ENCODE measurements around the gene CLDN19.

The CLDN19 gene

DNA sequence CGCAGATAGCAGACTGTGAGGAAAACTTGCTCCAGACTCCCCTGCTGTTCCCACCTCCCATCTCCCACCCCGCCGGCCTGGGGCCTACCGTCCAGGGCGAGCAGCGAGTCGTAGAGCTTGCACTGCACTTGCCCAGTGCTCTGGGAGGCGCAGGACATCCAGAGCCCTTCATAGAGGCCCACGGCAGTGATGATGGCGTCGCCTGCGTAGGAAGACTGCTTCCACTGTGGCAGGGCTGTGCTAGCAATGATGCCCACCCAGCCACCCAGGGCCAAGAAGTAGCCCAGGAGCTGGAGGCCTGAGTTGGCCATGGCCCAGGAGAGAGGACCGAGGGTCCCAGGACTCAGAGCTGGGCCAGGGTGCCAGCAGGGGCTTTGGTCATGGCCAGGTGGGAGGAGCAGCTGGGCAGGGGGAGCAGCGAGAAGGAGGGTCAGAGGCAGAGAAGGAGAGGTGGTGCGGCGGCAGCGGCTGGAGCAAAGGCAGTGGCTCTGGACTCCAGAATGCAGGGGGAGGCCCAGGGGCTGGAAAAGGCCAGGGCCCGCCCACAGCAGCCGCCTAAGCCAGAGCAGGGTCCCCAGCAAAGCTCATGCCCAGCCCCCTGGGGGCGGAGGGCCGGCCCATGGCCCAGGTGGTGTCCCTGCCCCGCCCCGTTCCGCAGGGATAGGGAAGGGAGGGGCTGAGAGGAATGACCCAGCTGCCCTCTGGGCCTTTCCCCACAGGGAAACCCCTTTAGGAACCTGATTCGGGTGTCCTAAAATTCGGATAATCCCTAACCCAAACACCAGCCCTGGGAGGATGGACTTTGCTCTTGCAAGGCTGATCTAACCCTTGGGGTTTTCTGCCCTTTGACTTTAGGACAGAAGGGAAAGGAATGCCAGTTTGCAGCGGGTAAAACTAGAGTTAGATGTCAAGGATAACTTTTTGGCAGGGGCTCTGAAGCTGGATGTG is at the start of gene CLDN19:
TSS of gene CLDN19 (minus strand) at position 484 of the 948 bp plus-strand sequence. CDS start at position 311, 173 bp downstream.
- TF ChIP-seq, protein P1, sequence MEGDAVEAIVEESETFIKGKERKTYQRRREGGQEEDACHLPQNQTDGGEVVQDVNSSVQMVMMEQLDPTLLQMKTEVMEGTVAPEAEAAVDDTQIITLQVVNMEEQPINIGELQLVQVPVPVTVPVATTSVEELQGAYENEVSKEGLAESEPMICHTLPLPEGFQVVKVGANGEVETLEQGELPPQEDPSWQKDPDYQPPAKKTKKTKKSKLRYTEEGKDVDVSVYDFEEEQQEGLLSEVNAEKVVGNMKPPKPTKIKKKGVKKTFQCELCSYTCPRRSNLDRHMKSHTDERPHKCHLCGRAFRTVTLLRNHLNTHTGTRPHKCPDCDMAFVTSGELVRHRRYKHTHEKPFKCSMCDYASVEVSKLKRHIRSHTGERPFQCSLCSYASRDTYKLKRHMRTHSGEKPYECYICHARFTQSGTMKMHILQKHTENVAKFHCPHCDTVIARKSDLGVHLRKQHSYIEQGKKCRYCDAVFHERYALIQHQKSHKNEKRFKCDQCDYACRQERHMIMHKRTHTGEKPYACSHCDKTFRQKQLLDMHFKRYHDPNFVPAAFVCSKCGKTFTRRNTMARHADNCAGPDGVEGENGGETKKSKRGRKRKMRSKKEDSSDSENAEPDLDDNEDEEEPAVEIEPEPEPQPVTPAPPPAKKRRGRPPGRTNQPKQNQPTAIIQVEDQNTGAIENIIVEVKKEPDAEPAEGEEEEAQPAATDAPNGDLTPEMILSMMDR (IDR thresholded peaks at IDR 0.05) = no peak

GRCh38 chr1:42788021-42788420 is 48.0 kb upstream of the CLDN19 start:
- TF ChIP-seq, protein P1 (IDR thresholded peaks at IDR 0.05) = no peak

DNA sequence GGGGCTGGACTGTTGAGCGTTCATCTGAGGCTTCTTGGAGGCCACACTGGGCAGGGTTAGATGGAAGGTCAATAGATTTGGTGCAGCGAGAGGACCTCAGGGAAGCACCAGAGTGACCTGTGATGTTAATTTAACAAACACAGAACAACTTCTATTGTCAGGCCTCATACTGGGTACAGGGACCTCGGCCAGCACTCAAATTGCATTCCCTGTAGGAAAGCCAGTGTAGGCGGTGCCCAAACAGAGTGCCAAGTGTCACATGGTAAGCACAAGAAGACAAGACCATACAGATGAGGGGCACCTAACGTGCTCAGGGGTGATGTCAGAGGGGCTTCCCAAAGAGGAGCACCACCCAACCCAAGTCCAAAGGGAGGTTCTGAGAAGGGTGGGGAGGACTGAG is 46.1 kb upstream of the CLDN19 start:
- TF ChIP-seq, protein P1 (IDR thresholded peaks at IDR 0.05) = no peak

DNA sequence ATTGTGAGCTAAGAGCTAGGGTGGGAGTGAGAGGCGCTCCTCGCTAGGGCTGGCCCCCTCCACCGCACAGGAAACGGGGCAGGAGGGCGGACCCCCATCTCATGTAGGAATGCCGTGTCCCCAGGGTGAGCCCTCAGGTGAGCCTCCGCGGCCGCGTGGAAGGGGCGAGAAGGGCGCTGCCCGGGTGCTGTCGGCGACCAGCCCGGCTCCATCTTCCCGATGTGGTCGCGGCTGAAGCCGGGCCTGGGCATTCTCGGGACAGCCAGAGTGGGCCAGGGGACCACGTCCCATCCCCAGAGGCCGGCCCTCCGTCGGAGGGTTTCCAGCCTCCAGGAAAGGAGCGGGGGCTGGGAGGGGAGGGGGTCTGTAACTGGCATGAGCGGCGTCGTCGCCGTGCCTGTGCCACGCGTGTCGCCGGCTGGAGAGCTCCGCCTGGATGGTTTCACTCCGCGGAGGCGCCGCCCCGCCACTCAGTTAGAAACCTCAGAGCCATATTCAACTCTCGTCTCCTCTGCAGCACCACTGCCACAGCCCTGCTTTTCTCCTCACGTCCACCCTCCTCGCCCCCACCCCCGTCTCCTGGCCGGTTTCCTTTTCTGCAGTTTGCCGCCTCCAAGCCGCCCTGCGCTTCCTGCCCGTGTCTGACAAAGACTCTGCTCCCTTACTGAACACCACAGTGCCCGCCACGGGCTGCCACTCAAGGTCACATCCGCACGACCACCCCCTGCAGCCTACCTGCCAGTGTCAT is 45.1 kb upstream of the CLDN19 start, which contains the start of gene TMEM269:
TSS of gene TMEM269 (plus strand) at position 46 of the 748 bp plus-strand sequence. CDS start 4,903 bp downstream, outside the sequence.
- TF ChIP-seq, protein P1 (IDR thresholded peaks at IDR 0.05) = no peak

- TF ChIP-seq, protein P1 (IDR thresholded peaks at IDR 0.05) = no peak
These were observed 44.5 kb upstream of the CLDN19 start for GRCh38 chr1:42784547-42784945.

- TF ChIP-seq, protein P1 (IDR thresholded peaks at IDR 0.05) = no peak
These were observed 43.1 kb upstream of the CLDN19 start for GRCh38 chr1:42783092-42783491.

- TF ChIP-seq, protein P1 (IDR thresholded peaks at IDR 0.05) = no peak
These were observed 40.1 kb upstream of the CLDN19 start for GRCh38 chr1:42780176-42780575.

All from LNCAP (cell line).